SK-N-SH treated with all-trans-retinoic acid at 6 μM for 48 hours (cell line): ENCODE results near the gene KLHL6.

ENCODE experiments used
- ARNTL ChIP-seq: fragments of 450-650 bp; formaldehyde crosslinking; IDR thresholded peaks from 2 replicates; pipeline ENCODE4 v1.5.0; 2020; ENCODE audit warnings: low read depth, mild to moderate bottlenecking, moderate library complexity, borderline replicate concordance
- CREB5 ChIP-seq: fragments of 250-450 bp; sonication (Bioruptor Pico); IDR thresholded peaks from 2 replicates; pipeline ENCODE4 v1.5.1; 2020; ENCODE audit warnings: low read depth, mild to moderate bottlenecking, moderate library complexity
- CSDC2 ChIP-seq: fragments of 250-450 bp; sonication (Bioruptor Pico); IDR thresholded peaks from 2 replicates; pipeline ENCODE4 v1.5.0; 2020; ENCODE audit warnings: mild to moderate bottlenecking, moderate library complexity
- ISL1 ChIP-seq: fragments of 250-450 bp; sonication (Bioruptor Pico); IDR thresholded peaks from 2 replicates; pipeline ENCODE4 v2.1.2; 2022; ENCODE audit warnings: mild to moderate bottlenecking, moderate library complexity
- OSR1 ChIP-seq: fragments of 250-450 bp; sonication (Bioruptor Pico); IDR thresholded peaks from 2 replicates; pipeline ENCODE4 v1.8.0; 2022; ENCODE audit warnings: moderate library complexity, mild to moderate bottlenecking, inconsistent platforms
- RARB ChIP-seq: fragments of 250-450 bp; sonication (Bioruptor Pico); IDR thresholded peaks from 2 replicates; pipeline ENCODE4 v1.8.0; 2021; ENCODE audit warnings: mild to moderate bottlenecking, moderate library complexity
- TCF4 ChIP-seq: fragments of 250-450 bp; sonication (Bioruptor Pico); IDR thresholded peaks from 2 replicates; pipeline ENCODE4 v1.8.0; 2021; ENCODE audit warnings: mild to moderate bottlenecking, moderate library complexity, borderline replicate concordance
- ZNF8 ChIP-seq: fragments of 450-650 bp; formaldehyde crosslinking; IDR thresholded peaks from 2 replicates; pipeline ENCODE4 v1.5.0; 2020; ENCODE audit warnings: mild to moderate bottlenecking, moderate library complexity

- TF ChIP-seq TCF4 (CRISPR knock-in tag) (no peak), ISL1 (no peak), ZNF8 (CRISPR knock-in tag) (no peak), ARNTL (no peak), CSDC2 (CRISPR knock-in tag) (no peak), RARB (CRISPR knock-in tag) (no peak), OSR1 (no peak), CREB5 (CRISPR knock-in tag) (no peak)
Measured at GRCh38 chr3:183541235-183541655, 14.3 kb downstream of the KLHL6 start.
